Measurements from ENCODE around the gene TNS3. TPM values are rescaled to one million over a fixed set of nuclear protein-coding genes. Genes with fewer than 3 reads are reported as not detected.
A peak's percentile ranks its signal among the peaks of the same experiment; 100 is the strongest.

TNS3 gene
- total RNA-seq, 4 donors from 2014 or later = 70.9 to 112 (median 98.6) TPM

GRCh38 chr7:47405286-47405904 is 176.5 kb downstream of the TNS3 start:
- peak; percentile 33 for ATAC-seq (ENCODE audit: low FRiP score)
- no peak for DNase-seq (ENCODE audit: low spot score)
- no peak for TF ChIP-seq CTCF (IDR thresholded peaks at IDR 0.05)

- TF ChIP-seq CTCF (IDR thresholded peaks at IDR 0.05) = no peak
- no peak for DNase-seq (ENCODE audit: low spot score)
Observed at GRCh38 chr7:47404010-47404409, 177.9 kb downstream of the TNS3 start.

GRCh38 chr7:47402941-47403866 is 178.7 kb downstream of the TNS3 start:
- peak; percentile 27 for ATAC-seq (ENCODE audit: low FRiP score)
- no peak for DNase-seq (ENCODE audit: low spot score)

More at GRCh38 chr7:47404010-47404409, 177.9 kb downstream of the TNS3 start:
- ATAC-seq (ENCODE audit: low FRiP score) = no peak

GRCh38 chr7:47401611-47402570 is 180.0 kb downstream of the TNS3 start:
- no peak for TF ChIP-seq CTCF (IDR thresholded peaks at IDR 0.05)
- ATAC-seq (ENCODE audit: low FRiP score) (no peak), DNase-seq (ENCODE audit: low spot score) (no peak)

More at GRCh38 chr7:47402941-47403866, 178.7 kb downstream of the TNS3 start:
- no peak for TF ChIP-seq CTCF (IDR thresholded peaks at IDR 0.05)

- TF ChIP-seq CTCF (IDR thresholded peaks at IDR 0.05) = no peak
- no peak for ATAC-seq (ENCODE audit: low FRiP score)
- DNase-seq (ENCODE audit: low spot score) = no peak
Observed at GRCh38 chr7:47400741-47401206, 181.1 kb downstream of the TNS3 start.

GRCh38 chr7:47400001-47400400 is 181.9 kb downstream of the TNS3 start:
- TF ChIP-seq CTCF (IDR thresholded peaks at IDR 0.05) = no peak
- no peak for ATAC-seq (ENCODE audit: low FRiP score)
- no peak for DNase-seq (ENCODE audit: low spot score)

Data from omental fat pad (tissue), 4 donors.